Activated T-helper 1 cell treated with anti-CD3 and anti-CD28 coated beads, Interleukin-2, amount 50 U/mL, for 16 hours (primary cell): ENCODE results near the gene HADH.
"Not testable (repeated sequence)": the region's sequence is repeated elsewhere in the genome, so short reads cannot be mapped to it uniquely, and the experiment has no call there.

Experiments used
- DNase-seq, 2 donors: peaks; one replicate each; pipeline ENCODE4 v3.0.0-alpha.2; 2020; ENCODE audit warnings: low read depth in 1 of 2, low spot score in 1 of 2

The HADH gene

DNA sequence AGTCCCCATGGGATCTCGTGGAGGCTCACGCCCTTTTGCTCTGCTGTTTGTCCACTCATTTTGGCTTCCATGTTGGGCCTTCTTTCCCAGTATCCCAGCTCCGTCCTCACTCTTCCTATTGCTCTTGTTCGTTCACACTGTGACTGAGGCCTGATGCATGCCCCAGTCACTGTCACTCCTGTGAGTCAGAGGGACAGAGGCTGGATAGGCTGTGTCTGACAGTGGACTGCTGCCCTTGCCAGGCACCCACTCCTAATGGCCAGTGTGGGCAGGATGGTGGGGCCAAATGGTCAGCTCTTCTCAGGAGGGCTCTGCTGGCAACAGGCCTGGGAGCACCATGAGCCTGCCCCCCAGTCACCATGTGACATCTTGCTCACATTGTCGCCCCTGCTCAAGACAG, 40.0 kb downstream of the HADH start:
- no peak for DNase-seq

DNA sequence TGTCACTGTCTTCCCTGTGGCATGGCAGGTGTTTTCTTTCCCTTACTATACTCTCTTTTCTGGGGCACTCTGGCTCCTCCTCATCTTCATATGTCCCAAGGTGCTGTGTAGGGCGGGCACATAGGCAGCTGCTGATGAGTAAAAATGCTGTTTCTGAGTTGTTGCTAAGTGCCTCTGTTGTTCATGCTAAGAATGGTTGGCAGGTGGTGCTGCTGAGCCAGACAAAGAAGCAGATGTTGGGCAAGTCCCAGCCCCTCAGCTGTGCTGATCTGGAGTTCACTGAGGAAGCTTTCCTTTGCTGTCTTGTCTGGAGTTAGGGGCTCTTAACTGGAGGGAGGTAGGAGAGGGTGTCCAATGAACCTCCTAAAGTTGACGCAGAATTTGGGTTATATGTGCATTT, 40.6 kb downstream of the HADH start:
- DNase-seq, result peak; percentile 36 to 37

DNA sequence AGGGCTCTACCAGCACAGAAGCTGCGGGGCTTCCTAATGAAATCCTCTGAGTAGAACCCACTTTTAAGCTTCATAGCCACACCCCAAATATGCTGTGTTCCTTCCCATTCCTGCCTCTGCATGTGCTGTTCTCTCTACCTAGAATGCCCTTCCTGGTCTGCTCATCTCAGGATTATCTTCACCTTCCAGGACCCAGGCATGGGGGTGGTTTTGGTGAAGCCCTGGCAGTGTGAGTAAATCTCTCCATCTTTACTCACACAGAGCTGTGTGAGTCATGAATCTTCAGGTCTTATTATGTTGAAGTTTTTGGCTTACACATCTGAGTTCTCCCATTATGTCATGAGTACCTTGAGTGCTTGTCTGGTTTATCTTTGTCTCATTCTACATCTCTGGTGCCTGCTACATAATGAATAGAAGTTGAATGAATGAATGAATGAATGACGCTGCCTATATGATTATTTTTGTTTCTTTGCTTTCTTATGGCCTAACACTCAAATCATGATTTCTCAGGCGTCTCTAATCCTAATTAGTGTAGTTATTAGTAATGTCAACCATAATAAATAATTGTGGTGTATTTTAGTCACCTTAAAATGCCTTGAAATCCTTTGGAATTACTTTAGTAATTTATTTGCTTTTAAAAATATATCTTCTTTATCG, 41.9 kb downstream of the HADH start:
- no peak for DNase-seq

DNA sequence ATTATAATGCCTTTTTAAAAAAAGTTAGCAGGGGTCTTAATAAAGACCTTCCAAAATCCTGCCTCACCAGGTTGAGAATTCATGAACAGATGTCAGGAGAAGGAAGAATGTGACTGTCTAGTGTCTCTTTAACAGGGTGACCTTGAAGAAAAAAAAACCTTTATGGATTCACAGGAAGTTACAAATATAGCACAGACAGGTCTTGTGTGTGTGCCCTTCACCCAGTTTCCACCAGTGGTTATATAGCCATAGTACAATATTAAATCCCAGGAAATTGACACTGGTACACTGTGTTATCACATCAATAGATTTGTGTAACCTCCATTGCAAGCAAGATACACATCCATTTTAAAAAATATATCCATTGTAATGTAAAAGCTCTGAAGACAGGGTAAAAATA, 43.7 kb downstream of the HADH start:
- DNase-seq, result no peak

DNA sequence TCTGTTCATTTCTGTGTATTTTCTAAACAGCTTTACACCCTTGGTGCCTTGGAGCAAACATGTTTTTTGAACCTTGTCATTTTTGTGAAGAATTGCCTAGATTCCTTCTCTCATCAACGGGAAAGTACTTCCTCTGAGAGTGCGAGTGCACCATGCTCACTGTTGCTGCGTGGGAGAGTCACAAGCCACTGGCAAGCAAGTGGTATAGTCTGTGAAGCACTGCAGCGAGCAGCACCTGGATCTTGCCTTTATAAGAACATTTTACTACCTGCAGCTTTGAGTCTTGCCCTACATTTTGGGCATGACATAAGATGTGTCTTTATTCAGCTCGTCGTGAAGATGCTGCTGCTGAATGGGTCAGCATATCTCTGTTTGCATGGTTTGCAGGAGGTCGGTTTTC, 44.9 kb downstream of the HADH start:
- DNase-seq, result no peak

DNA sequence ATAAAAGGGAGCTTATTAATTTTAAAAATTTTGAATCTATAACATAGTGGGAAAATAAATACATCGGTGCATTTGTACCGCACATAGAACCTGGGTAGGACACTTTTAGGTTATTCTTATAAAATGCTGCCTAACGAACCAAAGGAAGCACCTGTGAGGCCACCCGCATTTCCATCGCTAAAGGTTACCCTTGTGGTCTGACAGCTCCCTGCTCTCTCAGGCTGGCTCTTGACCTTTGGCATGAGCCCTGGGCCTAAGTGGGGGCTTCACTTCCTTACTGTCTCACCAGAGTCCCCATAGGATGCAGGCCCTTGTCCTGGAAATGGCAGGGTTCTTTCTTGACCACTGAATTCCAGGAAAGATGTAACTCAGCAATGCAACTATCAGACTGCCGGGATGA, 46.0 kb downstream of the HADH start:
- no peak for DNase-seq

DNA sequence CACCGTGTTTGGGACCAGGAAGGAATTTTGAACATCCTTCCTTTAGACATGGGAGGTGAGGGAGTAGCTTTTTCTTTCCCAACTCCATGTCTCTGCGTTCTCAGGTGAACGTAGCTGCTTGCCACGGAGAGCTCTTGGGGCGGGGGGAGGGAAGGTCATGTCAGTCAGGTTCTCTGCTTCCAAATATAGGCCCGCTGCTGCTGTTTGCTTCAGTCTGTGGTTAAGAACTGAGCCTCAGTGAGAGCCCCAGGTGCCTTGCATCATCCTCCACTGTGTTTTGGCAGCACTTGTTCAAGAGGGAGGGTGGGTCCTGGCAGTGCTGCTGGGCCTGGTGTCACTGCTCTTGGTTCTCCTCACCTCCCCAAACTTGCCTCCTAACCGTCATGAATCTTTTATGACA, 46.5 kb downstream of the HADH start:
- DNase-seq, result peak in 1 of 2 donors; percentile 28

DNA sequence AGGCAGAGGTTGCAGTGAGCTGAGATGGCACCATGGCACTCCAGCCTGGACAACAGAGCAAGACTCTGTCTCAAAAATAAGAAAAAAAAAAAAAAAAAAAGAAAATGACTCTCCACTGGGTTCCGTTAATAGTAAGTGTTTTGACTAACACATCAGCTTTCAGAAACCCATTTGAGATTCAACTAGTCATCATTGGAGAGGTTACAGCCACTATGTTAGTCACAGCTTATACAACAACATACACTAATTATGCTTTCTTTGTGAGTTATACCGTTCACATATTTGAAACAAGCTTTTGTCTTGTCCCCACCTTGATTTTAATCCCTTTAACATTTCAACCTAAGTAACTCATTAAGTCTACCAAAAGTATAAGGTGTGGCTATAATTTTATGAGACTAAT, 48.2 kb downstream of the HADH start:
- no peak for DNase-seq

DNA sequence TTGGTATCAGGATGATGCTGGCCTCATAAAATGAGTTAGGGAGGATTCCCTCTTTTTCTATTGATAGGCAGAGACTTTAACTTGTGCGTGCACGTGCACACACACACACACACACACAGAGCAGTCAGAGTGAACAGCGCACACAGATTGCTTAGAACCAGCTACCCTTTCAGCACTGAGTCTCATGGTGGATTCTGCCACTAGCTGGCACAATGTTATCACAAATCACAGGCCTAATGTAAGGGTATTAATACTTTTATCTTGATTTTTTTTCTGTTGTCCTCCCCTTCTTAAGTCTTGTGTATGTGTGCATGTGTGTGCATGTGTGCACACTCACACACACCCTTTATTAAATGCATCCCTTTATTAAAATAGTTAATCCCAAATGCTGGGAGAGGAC, 53.2 kb downstream of the HADH start:
- no peak for DNase-seq

DNA sequence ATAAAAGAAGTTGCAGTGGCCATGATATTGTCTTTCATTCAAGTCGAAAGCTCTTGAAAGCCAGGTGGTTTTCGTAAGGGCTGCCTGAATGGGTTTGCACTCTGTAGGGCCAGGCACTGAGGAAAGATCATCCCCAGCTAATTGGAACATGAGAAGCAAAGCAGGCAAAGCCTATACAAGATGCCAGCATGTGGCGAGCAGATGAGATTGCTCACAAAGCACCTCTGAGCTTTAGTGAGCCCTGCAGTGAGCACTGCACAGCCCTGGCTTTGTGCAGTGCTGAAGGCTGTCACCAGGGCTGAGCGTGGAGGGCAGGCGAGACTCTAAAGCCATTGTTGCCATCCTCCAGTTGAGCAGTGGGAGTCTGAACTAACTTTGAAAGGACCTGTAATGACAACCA, 53.8 kb downstream of the HADH start:
- DNase-seq, result no peak

DNA sequence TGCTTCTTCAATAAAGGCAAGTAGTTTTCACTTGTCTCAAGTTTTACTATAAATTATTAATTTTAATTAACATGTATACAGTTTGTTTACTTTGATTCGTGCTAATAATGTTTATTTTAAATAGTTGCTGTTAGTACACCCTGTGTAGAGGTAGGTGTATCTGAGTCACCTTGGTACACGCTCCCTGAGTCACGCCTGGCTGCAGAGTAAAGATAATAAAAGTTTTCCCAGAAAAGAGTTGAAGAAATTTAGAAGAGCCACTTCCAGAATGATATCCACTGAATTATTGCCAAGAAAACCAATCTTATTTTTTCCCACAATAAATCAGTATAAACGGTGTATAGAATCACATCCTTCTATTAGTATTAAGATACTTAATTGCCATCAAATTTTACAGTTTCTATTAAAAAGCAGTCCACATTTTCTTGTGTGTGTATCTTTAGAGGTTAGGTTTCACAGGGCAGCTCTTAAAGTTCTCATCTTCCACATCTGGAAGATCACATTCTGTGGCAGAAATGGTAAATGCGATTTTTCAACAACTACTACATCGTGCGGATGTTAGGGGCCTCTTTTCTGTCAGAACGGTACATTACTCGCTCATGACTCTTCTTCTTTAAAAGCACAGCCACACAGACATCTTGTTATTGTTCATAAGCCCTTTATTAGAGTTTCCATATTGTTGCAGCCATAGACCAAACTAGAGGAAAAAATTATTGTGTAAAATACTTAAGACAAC, 55.4 kb downstream of the HADH start:
- no peak for DNase-seq

DNA sequence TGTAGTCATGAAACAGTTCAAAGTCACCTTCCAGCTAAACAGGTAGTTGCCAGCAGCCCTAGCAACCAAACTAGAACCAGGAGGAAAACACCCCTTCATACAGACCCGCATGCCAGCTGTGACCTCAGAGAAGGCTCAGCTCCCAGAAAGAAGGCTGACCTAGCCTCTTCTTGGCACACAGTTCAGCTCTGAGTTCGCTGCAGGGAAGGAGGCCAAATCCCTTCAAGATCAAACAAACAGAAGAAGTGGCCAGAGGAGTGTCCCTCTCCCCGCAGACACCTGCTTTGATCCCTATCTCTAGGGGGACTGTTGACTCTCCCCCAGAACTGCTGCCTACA, 56.0 kb downstream of the HADH start:
- no peak for DNase-seq

DNA sequence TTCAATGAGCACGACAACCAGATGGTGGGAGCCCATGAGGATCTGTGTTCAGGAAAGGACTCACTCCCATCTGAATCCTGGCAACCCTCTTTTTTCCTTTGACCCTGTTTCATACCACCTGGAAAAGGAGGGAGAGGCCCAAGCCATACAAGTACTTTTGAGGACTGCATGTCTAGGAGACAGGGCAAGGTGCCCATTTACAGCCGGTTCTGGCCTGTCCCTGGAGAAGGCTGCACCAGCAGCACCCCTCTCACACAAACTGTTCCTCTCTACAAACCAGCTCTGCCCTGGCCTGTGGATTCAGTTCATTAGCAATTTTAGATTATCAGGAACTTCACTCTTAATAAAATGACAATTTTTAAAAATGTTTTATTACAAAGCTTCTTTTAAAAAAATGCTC, 57.5 kb downstream of the HADH start:
- no peak for DNase-seq

DNA sequence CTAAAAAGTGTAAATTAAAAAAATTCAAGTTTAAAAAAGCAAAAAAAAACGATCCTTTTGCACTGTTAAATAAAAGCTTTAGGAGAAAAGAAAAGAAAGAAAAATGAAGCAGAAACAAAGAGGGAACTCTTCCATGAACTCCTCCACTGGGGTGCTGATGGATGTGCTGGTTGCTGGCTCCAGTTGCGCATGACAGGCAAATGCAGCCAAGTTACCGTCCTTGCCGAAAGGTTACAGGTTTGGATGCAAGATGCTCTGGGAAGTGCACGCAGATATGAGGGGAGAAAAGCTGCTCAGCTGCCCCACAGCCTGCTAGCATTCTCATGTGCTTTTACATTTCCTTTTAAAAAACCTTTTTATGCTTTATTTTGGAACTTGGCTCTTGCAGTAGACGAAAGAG, 58.5 kb downstream of the HADH start:
- DNase-seq, result no peak

DNA sequence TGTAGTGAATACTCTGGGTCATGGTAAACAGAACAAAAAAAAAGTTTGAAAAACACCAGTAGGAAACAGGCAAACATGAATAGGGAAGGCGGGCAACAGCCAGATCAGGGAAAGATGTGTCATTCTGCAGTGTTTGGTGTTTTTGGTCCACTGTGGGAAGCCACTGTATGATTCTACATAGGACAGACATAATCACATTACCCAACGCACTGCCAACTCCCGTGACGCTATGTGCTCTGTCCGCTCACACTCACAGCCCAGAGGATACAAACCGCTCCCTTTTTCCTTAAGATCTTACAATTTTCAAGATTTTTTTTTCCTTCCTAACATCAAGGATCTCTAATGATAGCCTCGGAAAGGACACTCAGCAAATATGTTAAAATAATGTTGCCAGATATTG, 59.3 kb downstream of the HADH start:
- no peak for DNase-seq

DNA sequence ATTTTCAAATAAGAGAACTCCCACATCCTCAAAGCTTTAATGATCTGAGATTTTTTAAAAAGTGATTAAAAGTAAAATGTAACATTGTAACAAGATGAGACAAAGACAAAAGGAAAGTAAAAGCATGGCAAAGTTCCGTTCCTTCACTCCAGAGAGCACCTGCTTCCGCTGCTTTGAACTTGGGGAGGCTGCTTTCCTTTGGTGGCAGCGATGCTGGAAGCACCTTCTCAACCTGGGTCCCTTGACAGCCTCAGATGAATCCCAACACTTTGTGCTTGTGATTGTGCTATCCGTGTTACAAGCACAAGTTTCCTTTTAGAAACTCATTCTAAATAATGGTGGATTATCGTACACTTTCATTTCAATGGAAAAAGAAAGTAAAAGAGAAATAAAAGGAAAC, 59.7 kb downstream of the HADH start:
- no peak for DNase-seq

DNA sequence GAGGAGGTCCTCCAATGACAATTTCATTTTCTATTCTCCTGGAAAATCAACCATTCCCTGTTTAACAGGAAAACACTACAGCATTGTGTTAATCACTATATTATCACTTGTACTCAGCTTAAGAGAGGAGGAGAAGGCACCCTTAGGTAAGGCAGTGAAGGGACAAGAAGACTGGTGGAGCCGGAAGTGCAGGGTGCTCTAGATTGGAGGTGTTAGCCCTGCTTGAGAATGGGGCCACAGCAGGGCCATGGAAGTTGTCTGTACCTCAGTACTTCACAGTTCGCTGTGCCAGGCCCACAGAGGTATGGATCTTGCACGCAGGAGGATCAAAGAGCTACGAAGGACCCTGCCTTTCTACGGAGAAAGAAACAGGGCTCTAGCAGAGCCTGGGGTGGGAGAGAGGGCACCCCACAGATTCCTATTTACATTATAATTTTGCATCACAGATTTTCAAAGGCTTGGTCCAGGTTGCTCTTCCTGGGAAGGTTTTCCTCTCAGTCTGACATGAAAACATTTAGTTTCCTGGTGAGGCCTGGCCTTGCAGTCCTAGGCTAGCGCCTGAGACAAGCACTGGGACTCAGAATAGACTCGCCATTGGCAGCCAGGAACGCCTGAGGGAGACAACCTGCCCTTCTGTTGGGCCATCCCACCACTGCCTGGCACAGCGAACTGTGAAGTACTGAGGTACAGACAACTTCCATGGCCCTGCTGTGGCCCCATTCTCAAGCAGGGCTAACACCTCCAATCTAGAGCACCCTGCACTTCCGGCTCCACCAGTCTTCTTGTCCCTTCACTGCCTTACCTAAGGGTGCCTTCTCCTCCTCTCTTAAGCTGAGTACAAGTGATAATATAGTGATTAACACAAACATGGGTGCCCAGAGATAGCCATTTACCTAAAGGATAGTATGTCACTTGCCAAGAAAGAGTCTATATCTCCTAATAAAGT, 60.8 kb downstream of the HADH start:
- not testable (repeated sequence) for DNase-seq

DNA sequence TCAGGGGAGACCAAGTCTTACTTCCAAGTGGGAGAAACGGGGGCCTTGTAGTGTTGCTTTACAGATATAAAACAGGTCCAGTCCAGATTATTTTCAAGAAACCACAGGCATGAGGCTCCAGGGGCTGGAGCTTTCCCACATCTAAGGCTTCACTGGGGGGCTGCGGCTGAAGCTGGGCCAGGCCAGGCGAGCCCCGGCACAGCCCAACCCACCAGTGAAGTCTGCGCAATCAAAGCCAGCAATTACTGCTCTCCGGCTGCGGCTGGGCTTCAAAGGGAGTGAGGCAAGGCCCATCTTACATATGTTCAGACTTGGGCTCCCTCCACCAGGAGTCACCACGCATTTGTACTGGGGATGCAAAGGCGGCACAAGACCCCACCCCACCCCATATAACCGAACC, 61.7 kb downstream of the HADH start:
- no peak for DNase-seq

DNA sequence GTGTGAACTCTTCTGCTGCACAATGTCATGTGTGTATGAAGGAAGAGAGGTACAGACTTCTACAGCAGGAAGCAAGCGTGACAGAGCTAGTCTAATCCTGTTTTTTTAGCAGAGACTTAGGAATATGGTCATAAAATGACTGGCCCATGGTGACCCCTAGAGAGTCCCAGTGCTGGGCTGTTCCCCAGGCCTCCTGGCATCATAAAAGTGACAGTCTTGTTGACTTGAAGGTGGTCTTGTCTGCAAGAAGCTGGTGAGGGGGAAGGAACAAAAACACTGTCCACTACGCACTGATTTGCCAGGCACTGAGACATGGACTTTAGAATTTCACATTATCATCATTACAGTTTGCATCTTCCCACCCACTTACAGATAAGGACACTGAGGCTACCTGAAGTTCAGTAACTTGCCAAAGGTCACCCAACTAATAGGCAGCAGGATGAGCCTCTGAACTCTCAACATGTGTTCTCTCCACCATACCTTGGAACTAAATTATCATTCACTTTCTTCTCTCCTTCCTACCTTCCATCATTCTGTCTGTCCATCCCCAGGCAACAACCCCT, 63.0 kb downstream of the HADH start:
- DNase-seq, result no peak

DNA sequence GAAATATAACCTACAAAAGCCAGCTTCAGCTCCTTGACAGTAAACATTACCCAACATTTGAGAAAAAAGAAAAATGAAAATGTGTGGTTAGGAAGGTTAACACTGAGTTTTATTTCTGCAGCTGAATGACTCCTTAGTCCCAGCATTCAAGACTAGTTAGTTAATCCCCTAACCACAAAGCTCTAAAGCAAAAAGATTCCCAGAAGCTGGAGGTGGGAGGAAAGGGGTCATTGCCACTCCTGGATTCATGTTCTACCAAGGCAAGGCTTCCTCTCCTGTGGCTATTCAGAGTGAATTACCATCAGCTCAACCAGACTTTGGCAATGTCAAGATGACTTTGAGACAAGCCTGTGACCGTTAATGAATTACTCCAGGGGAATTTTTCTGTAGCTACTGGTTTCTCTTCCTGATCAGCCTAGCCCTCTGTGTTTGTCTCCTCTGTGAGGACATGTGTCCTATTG, 63.6 kb downstream of the HADH start:
- DNase-seq, result no peak

DNA sequence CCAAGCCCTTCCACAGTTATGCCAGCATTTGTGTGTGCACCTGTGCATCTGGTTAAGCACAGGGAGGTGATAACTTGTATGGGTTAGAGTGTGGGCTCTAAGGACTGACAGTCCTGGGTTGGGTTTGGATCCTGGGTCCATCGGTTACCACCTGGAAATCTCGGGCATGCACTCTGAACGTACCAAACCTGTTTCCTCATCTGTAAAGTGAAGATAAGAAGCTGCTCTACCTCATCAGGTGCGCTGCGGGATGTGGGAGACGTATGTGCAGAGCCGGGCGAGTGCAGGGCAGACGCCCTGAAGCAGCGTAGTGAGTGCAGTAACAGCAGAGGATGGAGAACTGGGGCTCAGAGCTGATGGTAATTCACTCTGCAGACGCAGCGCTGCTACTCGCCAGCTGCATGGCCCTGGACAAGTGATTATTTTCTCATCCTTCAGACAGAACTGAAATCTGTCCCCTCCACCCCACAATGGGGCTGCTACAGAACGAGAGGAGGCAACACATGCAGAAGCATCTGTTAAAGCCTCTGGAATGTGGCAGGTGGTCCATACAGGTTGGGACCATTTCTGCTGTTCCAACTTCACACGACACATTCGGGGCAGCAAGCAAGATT, 64.4 kb downstream of the HADH start:
- DNase-seq, result no peak
